ENCODE measurements around the gene DUSP2.

DNA sequence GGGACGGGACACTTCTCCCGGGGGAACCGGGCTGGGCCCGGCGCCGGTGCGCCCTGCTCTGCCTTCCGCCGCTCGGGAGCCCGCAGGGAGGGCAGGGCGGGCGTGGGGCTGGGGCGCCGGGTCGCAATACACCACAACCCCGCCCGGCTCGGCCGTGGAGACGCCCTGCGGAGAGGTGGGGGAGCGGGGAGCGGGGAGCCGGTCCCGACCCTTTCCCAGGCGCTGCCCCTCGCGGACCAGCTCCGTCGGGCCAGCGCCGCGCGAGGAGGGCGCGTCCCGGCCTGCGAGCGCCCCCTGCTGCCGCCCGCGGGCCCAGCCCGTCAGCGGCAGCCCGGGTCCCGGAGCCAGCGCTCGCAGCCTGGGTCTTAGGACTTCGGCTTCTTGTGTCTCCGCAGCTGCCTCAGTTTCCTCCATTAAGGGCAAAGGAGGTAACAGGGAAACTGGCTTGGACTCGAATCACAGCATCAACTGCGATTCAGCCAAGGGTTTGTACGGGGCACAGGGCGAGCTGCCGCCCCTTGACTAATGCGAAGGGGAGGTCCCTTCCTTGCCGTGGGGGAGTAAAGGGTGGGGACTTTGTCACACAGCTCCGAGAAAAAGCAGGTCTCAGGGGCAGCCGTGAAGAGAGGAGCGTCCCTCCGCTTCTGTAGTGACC lies 28.2 kb downstream of the DUSP2 start:
- TF ChIP-seq, protein P1, sequence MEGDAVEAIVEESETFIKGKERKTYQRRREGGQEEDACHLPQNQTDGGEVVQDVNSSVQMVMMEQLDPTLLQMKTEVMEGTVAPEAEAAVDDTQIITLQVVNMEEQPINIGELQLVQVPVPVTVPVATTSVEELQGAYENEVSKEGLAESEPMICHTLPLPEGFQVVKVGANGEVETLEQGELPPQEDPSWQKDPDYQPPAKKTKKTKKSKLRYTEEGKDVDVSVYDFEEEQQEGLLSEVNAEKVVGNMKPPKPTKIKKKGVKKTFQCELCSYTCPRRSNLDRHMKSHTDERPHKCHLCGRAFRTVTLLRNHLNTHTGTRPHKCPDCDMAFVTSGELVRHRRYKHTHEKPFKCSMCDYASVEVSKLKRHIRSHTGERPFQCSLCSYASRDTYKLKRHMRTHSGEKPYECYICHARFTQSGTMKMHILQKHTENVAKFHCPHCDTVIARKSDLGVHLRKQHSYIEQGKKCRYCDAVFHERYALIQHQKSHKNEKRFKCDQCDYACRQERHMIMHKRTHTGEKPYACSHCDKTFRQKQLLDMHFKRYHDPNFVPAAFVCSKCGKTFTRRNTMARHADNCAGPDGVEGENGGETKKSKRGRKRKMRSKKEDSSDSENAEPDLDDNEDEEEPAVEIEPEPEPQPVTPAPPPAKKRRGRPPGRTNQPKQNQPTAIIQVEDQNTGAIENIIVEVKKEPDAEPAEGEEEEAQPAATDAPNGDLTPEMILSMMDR (conservative IDR thresholded peaks at IDR 0.05; ENCODE audit: low read depth in 2 of 2), result peak; percentile 48 to 63
- TF ChIP-seq EZH2 (IDR thresholded peaks at IDR 0.05; ENCODE audit: low read depth, unreplicated experiment) (no peak), EZH2phosphoT487 (IDR thresholded peaks at IDR 0.05; ENCODE audit: unreplicated experiment) (no peak), POLR2AphosphoS5 (IDR thresholded peaks at IDR 0.05; ENCODE audit: low read depth) (no peak; the same call in 1 of the 2 replicates), ZNF331 (CRISPR knock-in tag; IDR thresholded peaks at IDR 0.05; ENCODE audit: low read depth) (no peak), CREB1 (CRISPR knock-in tag; IDR thresholded peaks at IDR 0.05; ENCODE audit: low read depth) (no peak), JUNB (IDR thresholded peaks at IDR 0.05; ENCODE audit: unreplicated experiment) (no peak)
- TF ChIP-seq, protein P2, sequence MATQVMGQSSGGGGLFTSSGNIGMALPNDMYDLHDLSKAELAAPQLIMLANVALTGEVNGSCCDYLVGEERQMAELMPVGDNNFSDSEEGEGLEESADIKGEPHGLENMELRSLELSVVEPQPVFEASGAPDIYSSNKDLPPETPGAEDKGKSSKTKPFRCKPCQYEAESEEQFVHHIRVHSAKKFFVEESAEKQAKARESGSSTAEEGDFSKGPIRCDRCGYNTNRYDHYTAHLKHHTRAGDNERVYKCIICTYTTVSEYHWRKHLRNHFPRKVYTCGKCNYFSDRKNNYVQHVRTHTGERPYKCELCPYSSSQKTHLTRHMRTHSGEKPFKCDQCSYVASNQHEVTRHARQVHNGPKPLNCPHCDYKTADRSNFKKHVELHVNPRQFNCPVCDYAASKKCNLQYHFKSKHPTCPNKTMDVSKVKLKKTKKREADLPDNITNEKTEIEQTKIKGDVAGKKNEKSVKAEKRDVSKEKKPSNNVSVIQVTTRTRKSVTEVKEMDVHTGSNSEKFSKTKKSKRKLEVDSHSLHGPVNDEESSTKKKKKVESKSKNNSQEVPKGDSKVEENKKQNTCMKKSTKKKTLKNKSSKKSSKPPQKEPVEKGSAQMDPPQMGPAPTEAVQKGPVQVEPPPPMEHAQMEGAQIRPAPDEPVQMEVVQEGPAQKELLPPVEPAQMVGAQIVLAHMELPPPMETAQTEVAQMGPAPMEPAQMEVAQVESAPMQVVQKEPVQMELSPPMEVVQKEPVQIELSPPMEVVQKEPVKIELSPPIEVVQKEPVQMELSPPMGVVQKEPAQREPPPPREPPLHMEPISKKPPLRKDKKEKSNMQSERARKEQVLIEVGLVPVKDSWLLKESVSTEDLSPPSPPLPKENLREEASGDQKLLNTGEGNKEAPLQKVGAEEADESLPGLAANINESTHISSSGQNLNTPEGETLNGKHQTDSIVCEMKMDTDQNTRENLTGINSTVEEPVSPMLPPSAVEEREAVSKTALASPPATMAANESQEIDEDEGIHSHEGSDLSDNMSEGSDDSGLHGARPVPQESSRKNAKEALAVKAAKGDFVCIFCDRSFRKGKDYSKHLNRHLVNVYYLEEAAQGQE (IDR thresholded peaks at IDR 0.05; ENCODE audit: unreplicated experiment), result no peak

All from GM23338 (cell line).